Measurements from ENCODE around the gene VSIG2.

DNA sequence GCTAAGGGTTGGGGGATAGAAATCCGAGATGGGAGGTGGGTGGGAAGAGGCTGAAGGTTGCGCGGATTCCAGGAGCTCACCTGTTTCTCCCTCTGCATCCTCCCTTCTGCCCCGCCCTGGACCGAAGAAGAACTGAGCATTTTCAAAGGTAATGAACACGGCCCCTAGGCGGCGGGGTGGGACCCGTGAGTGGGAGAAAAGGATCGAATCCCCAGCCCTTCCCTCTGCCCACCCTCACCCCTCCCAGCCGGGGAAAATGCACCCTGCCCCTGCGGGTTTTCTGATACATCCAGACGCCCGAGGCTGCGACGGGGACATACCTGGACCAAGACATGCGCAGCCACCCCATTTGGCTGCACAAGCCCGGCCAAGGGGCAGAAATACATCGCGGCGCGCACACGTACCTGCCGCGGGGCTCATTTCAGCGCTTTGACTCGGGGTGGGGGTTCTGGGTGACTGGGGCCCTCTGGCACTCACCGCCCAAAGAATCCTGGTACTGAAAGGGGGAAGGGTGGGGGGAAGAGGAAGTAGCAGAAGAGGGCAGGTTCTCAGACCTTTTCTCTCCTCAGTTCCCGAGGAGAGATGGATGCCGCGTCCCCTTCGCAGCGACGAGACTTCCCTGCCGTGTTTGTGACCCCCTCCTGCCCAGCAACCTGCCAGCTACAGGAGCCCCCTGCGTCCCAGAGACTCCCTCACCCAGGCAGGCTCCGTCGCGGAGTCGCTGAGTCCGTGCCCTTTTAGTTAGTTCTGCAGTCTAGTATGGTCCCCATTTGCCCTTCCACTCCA lies 6.0 kb downstream of the VSIG2 start:
- TF ChIP-seq CTCF (IDR thresholded peaks at IDR 0.05; ENCODE audit: borderline replicate concordance, extremely low read depth, low read length, poor library complexity, severe bottlenecking) (no peak), EZH2 (IDR thresholded peaks at IDR 0.05; ENCODE audit: borderline replicate concordance, low read depth, low read length, severe bottlenecking) (no peak)

All from DND-41 (cell line).